NCI-H187 treated with DMSO at 0.1 percent for 48 hours (cell line): Measurements from ENCODE around the gene FOXP1.

Experiments used
- DNase-seq: peaks from one replicate; lab custom pipeline; 2025; lab: John Stamatoyannopoulos, UW

FOXP1 gene

DNA sequence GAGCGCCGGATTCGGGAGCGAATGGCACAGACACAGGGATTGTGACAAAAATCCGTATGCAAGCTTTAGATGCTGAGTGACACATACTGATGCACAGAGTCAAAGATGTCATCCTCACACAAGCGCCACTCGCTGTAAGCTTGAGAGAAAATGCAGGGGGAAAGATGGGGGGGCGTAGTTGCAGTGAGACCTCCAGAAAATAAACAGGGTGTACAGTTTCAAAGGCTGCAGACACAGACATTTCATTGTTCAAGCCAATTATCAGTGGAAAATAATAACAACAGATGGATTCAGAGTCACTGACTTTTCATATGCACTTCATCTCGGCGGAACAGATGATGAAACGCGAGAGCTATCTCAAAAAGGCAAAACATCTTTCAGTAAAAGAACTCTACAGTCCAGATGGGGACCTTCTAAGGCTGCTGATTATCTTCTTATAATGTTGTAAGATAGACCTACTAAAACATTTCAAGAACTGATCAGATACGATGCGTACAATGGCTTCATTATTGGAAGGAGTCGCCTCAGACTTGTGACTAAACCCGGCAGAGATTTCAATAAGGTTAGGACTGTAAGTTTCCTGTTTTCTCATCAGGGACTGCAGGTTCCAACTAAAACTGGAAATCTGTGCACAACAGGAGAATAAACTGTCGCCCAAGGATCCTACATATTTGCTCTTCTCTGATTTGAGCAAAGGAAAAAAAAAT, 275.4 kb downstream of the FOXP1 start:
- no peak for DNase-seq

DNA sequence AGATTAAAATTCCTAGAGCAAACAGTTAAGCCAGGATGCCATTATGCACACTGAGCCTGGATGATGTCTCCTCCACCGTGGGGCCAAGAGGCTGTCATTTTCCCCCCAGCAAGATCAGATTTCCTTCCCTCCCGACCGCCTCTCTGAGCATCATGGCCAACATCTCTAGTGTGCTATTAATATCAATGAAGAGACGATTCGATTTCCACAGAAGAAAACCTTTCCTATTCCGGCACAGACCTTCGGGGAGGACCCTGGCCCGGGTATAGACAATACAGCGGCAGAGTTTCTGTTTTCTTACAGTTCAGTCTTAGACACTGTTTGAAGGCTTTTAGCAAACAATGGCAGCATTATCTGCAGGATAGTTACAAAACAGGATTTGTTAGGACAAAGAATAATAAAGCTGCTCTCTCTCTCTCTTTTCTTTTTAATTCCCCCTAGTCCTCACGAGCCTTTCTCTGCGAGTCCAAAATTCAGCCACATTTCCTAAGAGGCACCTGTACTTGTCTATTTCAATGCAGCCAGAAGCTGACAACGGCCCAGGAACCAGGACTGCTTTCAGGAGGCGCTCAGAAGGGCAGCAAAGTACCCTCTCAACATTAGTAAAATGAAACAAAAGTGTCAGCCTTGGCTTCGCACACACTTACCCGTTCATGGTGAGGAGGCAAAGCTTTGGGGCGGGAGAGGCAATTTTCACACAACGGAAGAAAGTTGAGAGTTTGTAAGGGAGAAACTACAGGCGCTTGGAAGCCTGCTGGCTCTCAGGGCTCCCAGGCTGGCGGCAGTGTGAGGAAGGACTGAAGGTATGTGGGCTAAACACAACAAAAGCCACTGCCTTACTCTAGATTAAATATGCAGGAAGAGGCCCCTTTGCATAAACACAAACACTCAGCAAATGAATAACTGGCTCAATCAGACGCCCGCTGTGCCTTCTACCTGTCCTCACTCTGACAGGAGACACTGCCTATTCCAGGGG, 278.0 kb downstream of the FOXP1 start:
- no peak for DNase-seq

DNA sequence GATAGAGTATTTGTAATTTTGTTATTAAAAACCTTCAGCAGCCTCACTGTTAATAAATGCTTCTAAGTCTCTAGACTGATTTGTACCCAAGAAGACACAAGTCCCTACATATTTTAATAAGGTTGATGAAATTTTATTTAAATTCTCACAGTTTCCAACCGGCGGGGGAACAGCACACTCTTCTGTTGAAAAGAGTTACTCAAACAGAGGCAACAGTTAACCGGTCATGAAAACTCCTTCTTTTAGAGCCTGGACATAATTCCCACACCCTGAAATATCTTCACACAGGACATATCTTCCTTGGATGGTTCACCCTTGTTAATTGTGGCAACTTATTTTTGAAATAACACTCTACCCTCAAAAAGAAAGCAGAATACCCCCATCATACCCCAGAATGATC, 278.8 kb downstream of the FOXP1 start:
- DNase-seq = no peak

DNA sequence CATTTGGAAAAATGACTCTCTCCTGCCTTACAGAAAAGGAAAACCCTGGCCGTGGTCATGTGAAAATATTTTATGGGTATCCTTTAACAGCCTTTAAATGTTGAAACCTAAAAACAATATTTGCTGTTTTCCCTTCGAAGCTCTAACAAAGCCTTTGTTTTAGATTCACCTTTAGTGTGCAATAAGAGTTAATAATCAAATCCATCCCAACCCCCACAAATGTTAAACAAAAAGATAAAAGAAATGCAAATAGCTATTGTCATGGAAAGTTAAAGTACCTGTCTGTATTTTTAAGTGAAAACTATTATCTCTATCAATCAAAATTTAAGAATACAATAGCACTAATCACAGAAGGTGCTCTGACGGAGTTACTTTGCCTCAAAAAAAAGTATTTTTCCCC, 279.3 kb downstream of the FOXP1 start:
- DNase-seq = no peak

- DNase-seq = no peak
Measured at GRCh38 chr3:71303627-71304200, 279.8 kb downstream of the FOXP1 start.

GRCh38 chr3:71302604-71303003, 280.9 kb downstream of the FOXP1 start:
- no peak for DNase-seq

DNA sequence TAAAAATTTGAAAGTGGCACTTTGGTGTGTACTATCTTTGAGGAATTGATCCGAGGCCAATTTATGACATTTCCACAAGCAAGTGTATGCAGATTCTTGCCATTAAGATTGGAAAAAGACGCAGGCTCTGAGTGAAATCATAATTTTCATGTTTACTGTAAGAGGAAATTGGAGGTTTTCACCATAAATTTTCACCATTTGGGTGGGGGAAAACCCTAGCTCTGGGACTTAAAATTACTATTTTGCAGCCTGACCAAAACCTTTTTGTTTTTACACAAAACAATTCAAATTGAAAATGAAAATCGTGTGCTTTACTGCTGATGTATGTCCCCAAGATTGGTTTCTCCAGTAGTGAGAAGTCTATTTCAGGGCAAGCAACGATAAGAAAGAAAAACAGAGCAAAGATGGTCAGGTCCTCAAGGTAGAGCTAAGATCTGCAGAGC, 282.6 kb downstream of the FOXP1 start:
- no peak for DNase-seq

DNA sequence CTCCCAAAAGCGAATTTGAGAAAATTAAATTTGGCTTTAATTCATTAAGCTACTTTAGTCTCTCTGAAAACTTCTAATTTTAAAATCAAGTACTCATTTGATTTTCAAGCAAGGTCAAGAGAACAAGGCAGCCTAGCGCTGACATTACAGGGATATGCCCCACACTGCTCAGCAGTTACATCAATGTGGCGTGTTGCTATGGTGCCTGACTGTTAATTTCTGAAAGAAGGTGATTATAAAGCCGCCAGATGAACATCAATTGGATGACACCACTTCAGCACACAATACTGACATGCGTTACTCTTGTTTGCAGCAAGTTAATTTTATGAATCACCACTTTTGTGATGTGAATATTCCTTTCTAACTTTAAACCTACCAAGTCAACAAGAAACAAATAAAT, 284.4 kb downstream of the FOXP1 start:
- no peak for DNase-seq

- DNase-seq = no peak
Measured at GRCh38 chr3:71294919-71295318, 288.6 kb downstream of the FOXP1 start.

DNA sequence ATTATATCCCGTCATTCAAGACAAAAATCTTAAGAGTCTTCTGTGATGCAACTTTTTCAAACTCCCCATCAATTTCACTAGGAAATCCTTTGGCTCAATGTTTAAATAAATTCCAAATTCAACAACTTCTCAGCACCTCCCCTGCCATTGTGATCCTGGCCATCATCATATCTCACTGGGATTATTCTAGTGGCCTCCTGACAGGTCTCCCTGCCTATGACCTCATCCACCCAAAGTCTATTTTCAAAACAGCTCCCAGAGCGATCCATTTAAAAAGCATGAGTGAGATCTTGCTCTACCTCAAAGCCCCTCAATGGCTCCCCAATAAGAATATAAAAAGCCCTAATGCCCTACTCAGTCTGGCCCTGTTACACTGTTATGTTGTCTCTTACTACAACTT, 293.2 kb downstream of the FOXP1 start:
- no peak for DNase-seq

- no peak for DNase-seq
Measured at GRCh38 chr3:71288269-71288930, 295.1 kb downstream of the FOXP1 start.

DNA sequence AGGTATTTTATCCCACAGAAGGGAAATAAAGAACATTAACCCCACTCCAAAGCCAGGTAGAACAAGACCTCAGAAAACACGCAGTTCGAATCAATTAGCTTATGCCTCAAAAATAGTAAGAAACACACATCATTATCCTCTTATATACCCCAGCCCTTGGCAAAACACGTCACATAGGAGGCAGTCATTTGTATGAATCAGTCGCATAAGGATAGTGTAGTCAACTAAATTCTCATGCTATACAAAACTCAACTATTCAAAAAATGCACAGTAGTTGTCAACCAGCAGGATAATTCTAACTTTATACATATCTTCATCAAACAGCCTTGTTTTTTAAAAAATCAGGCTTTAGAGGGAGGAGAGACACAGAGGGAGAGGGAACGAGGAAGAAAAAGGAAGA, 298.4 kb downstream of the FOXP1 start:
- DNase-seq = no peak

GRCh38 chr3:71282976-71283375, 300.6 kb downstream of the FOXP1 start:
- no peak for DNase-seq

GRCh38 chr3:71281280-71281679, 302.2 kb downstream of the FOXP1 start:
- no peak for DNase-seq

GRCh38 chr3:71277341-71277740, 306.2 kb downstream of the FOXP1 start:
- no peak for DNase-seq

- DNase-seq = no peak
Measured at GRCh38 chr3:71276531-71276930, 307.0 kb downstream of the FOXP1 start.

- no peak for DNase-seq
Measured at GRCh38 chr3:71273453-71273852, 310.1 kb downstream of the FOXP1 start.

DNA sequence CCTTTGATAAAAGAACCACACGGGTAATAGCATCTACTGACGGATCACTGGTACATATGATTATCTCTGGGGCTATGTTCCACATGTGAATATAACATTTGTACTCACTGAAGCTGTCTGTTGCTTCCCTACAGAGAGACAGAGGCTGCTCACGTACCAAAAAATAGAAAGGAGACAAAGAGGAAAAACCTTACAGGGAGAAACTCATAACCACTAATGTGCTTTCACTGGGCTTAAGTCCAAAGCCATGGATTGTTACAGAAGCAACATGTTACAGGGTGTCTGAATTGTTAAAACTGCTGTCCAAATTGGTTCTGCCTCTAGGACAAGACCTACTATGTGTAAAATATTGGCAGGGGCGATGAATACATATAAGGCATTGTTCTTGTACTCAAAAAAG, 311.9 kb downstream of the FOXP1 start:
- no peak for DNase-seq

- no peak for DNase-seq
Measured at GRCh38 chr3:71269906-71270305, 313.6 kb downstream of the FOXP1 start.

GRCh38 chr3:71268462-71268999, 315.0 kb downstream of the FOXP1 start:
- DNase-seq = no peak

DNA sequence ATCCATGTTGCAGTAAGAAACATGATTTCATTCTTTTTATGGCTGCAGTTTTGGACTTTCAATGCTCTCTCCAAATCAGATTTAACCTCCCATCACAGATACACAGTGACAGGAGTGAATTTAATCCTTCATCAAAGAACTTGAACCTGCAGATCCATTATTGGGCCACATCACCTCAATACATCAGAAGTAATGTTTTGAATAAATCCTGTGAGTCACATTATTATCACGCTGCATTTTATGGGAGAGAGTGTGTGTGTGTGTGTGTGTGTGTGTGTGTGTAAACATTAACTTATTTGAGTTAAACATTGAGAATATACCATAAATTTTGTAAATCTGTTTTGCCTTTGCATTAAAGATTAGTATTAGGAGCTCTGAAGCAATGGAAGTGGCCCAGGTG, 316.7 kb downstream of the FOXP1 start:
- no peak for DNase-seq

GRCh38 chr3:71265365-71265915, 318.1 kb downstream of the FOXP1 start:
- DNase-seq = no peak
